ENCODE measurements around the gene MINDY4.

MINDY4 gene

GRCh38 chr7:30741289-30741688 is 29.9 kb upstream of the MINDY4 start:
- no peak overlapping the region for H3K9ac ChIP-seq (ENCODE audit: insufficient read length, low read depth)
- no peak for DNase-seq (ENCODE audit: low read depth, low spot score)
- H3K27me3 ChIP-seq (ENCODE audit: insufficient read depth, insufficient read length) = peaks cover 3% of the 10 kb centered on the region
- H3K4me1 ChIP-seq (ENCODE audit: insufficient read depth, insufficient read length) = peaks cover 11% of the 10 kb centered on the region
- no peak overlapping the region for H3K4me3 ChIP-seq (ENCODE audit: insufficient read length, low read depth)
- H3K9me3 ChIP-seq (ENCODE audit: insufficient read depth, low read length) = no peaks in the 10 kb centered on the region
- no peaks in the 10 kb centered on the region for H3K36me3 ChIP-seq (ENCODE audit: insufficient read depth, insufficient read length, low read length)
- no peak for TF ChIP-seq SUZ12 (IDR thresholded peaks at IDR 0.05; ENCODE audit: extremely low read depth, insufficient read depth, insufficient read length)
- no peak for TF ChIP-seq YY1 (IDR thresholded peaks at IDR 0.05; ENCODE audit: insufficient read depth, insufficient read length)
- TF ChIP-seq ZNF274 (IDR thresholded peaks at IDR 0.05; ENCODE audit: low read depth, low read length) = no peak

GRCh38 chr7:30743371-30744074 is 27.7 kb upstream of the MINDY4 start:
- H3K27me3 ChIP-seq (ENCODE audit: insufficient read depth, insufficient read length) = peaks cover 3% of the 10 kb centered on the region
- TF ChIP-seq ZNF274 (IDR thresholded peaks at IDR 0.05; ENCODE audit: low read depth, low read length) (no peak), YY1 (IDR thresholded peaks at IDR 0.05; ENCODE audit: insufficient read depth, insufficient read length) (no peak), SUZ12 (IDR thresholded peaks at IDR 0.05; ENCODE audit: extremely low read depth, insufficient read depth, insufficient read length) (no peak)
- H3K4me3 ChIP-seq (ENCODE audit: insufficient read length, low read depth) = no peak overlapping the region
- peaks cover 11% of the 10 kb centered on the region for H3K4me1 ChIP-seq (ENCODE audit: insufficient read depth, insufficient read length)
- DNase-seq (ENCODE audit: low read depth, low spot score) = no peak
- no peak overlapping the region for H3K9ac ChIP-seq (ENCODE audit: insufficient read length, low read depth)
- H3K9me3 ChIP-seq (ENCODE audit: insufficient read depth, low read length) = no peaks in the 10 kb centered on the region
- H3K36me3 ChIP-seq (ENCODE audit: insufficient read depth, insufficient read length, low read length) = no peaks in the 10 kb centered on the region

- no peak for DNase-seq (ENCODE audit: low read depth, low spot score)
- Histone ChIP-seq H3K4me1 (ENCODE audit: insufficient read depth, insufficient read length) (peaks cover 11% of the 10 kb centered on the region), H3K4me3 (ENCODE audit: insufficient read length, low read depth) (no peak overlapping the region), H3K36me3 (ENCODE audit: insufficient read depth, insufficient read length, low read length) (no peaks in the 10 kb centered on the region), H3K27me3 (ENCODE audit: insufficient read depth, insufficient read length) (peaks cover 3% of the 10 kb centered on the region), H3K9ac (ENCODE audit: insufficient read length, low read depth) (no peak overlapping the region), H3K9me3 (ENCODE audit: insufficient read depth, low read length) (no peaks in the 10 kb centered on the region)
- TF ChIP-seq SUZ12 (IDR thresholded peaks at IDR 0.05; ENCODE audit: extremely low read depth, insufficient read depth, insufficient read length) = no peak
- no peak for TF ChIP-seq ZNF274 (IDR thresholded peaks at IDR 0.05; ENCODE audit: low read depth, low read length)
- no peak for TF ChIP-seq YY1 (IDR thresholded peaks at IDR 0.05; ENCODE audit: insufficient read depth, insufficient read length)
Observed at GRCh38 chr7:30744075-30744417, 27.2 kb upstream of the MINDY4 start.

- no peak overlapping the region for H3K4me3 ChIP-seq (ENCODE audit: insufficient read length, low read depth)
- H3K36me3 ChIP-seq (ENCODE audit: insufficient read depth, insufficient read length, low read length) = no peaks in the 10 kb centered on the region
- peaks cover 11% of the 10 kb centered on the region for H3K4me1 ChIP-seq (ENCODE audit: insufficient read depth, insufficient read length)
- no peak overlapping the region for H3K9ac ChIP-seq (ENCODE audit: insufficient read length, low read depth)
- TF ChIP-seq YY1 (IDR thresholded peaks at IDR 0.05; ENCODE audit: insufficient read depth, insufficient read length) (no peak), ZNF274 (IDR thresholded peaks at IDR 0.05; ENCODE audit: low read depth, low read length) (no peak)
- H3K27me3 ChIP-seq (ENCODE audit: insufficient read depth, insufficient read length) = peaks cover 3% of the 10 kb centered on the region
- H3K9me3 ChIP-seq (ENCODE audit: insufficient read depth, low read length) = no peaks in the 10 kb centered on the region
- DNase-seq (ENCODE audit: low read depth, low spot score) = no peak
Observed at GRCh38 chr7:30745261-30745941, 25.8 kb upstream of the MINDY4 start.

GRCh38 chr7:30750010-30750409 is 21.2 kb upstream of the MINDY4 start:
- DNase-seq (ENCODE audit: low read depth, low spot score) = no peak
- Histone ChIP-seq H3K9me3 (ENCODE audit: insufficient read depth, low read length) (no peaks in the 10 kb centered on the region), H3K4me3 (ENCODE audit: insufficient read length, low read depth) (no peak overlapping the region), H3K9ac (ENCODE audit: insufficient read length, low read depth) (no peak overlapping the region), H3K36me3 (ENCODE audit: insufficient read depth, insufficient read length, low read length) (no peaks in the 10 kb centered on the region), H3K27me3 (ENCODE audit: insufficient read depth, insufficient read length) (no peaks in the 10 kb centered on the region), H3K4me1 (ENCODE audit: insufficient read depth, insufficient read length) (peaks cover 6% of the 10 kb centered on the region)
- TF ChIP-seq YY1 (IDR thresholded peaks at IDR 0.05; ENCODE audit: insufficient read depth, insufficient read length) = no peak
- TF ChIP-seq SUZ12 (IDR thresholded peaks at IDR 0.05; ENCODE audit: extremely low read depth, insufficient read depth, insufficient read length) = no peak
- no peak for TF ChIP-seq ZNF274 (IDR thresholded peaks at IDR 0.05; ENCODE audit: low read depth, low read length)

GRCh38 chr7:30750683-30751650 is 20.2 kb upstream of the MINDY4 start:
- no peak for TF ChIP-seq ZNF274 (IDR thresholded peaks at IDR 0.05; ENCODE audit: low read depth, low read length)
- TF ChIP-seq YY1 (IDR thresholded peaks at IDR 0.05; ENCODE audit: insufficient read depth, insufficient read length) = no peak
- TF ChIP-seq SUZ12 (IDR thresholded peaks at IDR 0.05; ENCODE audit: extremely low read depth, insufficient read depth, insufficient read length) = no peak
- no peak for DNase-seq (ENCODE audit: low read depth, low spot score)
- peaks cover 6% of the 10 kb centered on the region for H3K4me1 ChIP-seq (ENCODE audit: insufficient read depth, insufficient read length)
- H3K36me3 ChIP-seq (ENCODE audit: insufficient read depth, insufficient read length, low read length) = no peaks in the 10 kb centered on the region
- H3K9ac ChIP-seq (ENCODE audit: insufficient read length, low read depth) = no peak overlapping the region
- H3K9me3 ChIP-seq (ENCODE audit: insufficient read depth, low read length) = no peaks in the 10 kb centered on the region
- no peak overlapping the region for H3K4me3 ChIP-seq (ENCODE audit: insufficient read length, low read depth)
- no peaks in the 10 kb centered on the region for H3K27me3 ChIP-seq (ENCODE audit: insufficient read depth, insufficient read length)

All from NT2/D1 (cell line).